GM18867 (cell line): ENCODE data around the gene CPXM2.

Experiments
- ATAC-seq: cut with Tn5 transposase; IDR thresholded peaks from one replicate; pipeline ENCODE4 v1.9.1; 2021; ENCODE audit warnings: mild to moderate bottlenecking, moderate library complexity; ENCODE audit not compliant: unreplicated experiment

CPXM2 gene

DNA sequence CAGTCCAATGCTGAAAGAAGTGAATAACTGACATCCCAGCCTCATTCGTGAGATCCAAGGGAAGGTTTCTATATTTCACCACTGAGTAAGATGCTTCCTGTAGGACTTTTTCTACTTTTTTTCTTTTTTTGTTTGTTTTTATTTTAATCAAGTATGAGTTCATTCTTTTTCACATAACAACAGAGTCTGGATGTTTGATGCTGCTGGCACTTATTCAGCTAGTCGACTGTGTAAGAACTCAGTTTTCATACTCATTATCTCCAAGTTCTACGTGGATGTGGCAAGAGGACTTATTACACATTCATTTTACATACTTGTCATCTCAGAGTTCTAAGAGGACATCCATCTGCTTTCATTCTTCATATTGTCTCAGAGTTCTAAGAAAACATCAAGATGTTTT is 86.9 kb downstream of the CPXM2 start:
- ATAC-seq: no peak

DNA sequence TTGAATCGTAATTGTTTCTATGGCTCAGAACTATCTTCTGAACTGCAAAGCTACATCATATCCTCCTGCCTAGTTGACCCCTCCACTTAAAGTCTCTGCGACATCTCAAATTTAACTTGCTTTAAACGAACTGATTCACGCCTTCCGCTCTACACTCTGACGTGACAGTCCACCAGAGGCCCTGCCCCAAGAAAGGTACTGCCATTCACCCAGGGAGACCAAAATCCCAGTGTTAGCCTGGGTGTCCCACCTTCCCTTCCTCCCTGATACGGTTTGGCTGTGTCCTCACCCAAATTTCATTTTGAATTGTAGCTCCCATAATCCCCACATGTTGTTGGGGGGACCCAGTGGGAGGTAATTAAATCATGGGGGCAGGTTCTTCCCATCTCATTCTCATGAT is 90.8 kb downstream of the CPXM2 start:
- ATAC-seq: no peak

DNA sequence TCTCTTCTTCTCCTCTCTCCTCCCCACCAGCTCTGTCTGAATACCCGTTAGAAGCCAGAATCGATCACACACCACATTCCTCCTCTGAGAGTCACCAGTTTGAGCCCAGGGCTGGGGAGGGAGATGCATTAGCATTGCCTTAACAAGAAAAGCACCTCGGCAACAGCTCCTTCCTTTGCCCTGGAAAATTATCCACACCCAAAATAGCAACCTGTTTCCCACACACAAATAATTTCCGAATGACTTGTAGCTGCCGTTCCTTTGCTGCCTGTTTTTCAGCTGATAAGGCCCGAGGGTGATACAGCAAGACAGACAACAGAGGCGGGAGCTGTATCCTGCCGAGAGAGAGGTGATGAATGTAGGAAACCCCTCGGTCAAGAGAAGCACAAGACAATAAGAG is 91.3 kb downstream of the CPXM2 start:
- no peak for ATAC-seq

DNA sequence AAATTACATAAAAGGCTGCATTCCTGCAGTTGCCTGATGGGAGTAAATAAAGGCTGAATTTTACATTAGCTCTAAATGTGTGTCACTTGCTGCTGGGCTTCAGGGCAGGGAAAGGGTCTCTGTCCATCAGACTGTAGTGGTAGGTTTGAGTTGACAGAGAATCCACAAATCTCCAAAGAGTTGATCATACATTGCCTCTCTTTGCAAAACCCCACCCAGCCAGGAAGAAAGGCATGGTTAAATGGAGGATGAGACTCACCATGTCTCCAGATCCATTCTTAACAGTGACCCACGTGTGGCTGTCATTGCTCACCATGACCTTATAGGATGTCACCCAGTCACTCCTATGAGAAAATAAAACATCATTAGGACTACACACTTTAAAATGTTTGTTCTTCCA is 92.8 kb downstream of the CPXM2 start:
- no peak for ATAC-seq

DNA sequence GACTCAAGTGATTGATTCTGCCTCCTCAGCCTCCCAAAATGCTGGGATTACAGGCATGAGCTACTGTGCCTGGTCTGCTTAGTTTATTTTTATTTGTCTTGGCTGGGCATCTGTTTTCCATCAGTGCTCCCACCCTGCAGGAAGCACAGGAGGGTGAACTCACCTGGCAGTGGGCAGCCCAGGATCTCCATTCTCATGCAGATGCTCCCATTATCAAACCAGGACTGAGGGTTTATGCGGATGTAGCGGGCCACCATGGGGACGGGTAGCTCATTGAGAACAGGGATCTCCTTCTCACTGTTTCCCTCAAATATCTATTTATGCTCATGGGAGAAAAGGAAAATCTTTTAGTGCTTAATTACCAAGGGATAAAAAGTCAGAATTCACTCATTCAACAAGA is 93.8 kb downstream of the CPXM2 start:
- no peak for ATAC-seq

DNA sequence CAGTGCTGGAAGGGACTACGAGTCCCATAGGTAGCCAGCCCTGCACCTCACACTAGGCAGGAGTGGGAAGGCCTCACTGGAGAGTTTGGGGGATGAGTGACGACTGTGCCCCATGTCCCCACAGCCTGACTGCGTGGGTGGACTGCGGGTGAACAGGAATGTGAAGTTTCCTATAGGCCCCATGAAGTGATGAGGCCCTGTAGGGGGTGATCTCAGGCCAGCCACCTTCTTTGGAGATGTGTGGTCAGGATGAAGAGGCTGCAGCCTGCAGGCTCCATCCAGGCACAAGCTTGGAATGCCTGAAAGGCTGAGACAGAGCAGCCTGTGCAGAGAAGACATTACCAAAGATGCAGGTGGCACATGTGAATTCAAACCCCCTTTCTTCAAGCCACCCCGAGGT is 94.9 kb downstream of the CPXM2 start:
- no peak for ATAC-seq

DNA sequence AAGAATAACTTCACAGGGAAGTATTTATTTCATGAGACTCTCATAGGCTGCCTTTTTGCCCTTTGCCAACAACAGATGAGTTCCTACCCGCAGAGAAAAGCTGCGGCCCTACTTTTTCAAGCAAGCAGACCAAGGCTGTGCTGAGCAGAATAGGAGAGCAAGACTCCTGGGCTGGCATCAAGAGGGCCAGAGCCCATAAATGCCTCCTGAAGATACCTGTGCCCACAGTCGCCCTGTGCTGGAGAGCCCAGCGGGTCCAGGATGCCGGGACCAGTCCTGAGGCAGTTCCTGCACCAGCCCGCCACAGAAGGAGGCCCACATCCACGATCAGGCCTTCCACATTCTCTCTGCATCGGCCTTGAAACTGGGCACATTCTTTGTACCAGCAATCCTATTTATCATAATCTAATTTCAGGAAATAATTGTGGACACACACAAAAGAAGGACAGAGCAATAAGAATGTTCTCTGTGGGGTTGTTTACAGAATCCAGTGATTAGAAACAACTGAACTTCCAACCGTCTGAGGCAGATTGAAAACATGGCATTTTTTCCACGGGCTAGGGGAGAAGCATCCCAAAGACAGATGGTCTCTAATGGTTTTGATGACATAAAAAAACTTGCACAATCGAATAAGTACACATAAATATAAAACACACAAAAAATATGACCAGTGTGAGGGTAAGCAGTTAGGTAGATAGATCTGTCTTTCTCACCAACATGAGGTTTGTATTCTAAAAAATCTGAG is 95.6 kb downstream of the CPXM2 start:
- no peak for ATAC-seq

DNA sequence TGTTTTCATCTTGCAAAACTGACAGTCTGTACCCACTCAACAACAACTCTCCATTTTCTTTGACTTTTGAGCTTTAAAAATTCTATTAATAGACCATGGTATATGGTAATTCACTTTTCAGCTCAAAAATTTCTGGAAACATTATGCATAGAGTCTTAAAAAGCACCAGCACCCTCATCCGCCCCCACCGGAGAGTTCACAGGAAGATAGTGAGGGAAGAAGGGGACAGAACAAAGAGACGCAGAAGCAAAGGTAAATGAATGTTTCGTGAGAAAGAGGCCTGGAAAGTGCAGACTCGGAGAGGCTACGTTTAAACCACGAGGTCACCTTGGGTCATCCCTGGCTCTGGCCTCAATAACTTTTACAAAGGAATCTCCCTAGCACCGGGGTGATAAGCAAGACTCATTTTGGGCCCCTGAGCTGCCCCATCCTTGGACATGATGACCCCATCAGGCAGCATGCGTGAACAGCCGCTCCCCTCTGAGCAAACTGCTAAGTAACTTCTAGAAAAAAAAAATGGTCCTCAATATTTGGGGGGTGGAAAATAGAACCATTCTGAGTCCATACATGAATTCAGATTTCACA is 96.3 kb downstream of the CPXM2 start:
- ATAC-seq: no peak

DNA sequence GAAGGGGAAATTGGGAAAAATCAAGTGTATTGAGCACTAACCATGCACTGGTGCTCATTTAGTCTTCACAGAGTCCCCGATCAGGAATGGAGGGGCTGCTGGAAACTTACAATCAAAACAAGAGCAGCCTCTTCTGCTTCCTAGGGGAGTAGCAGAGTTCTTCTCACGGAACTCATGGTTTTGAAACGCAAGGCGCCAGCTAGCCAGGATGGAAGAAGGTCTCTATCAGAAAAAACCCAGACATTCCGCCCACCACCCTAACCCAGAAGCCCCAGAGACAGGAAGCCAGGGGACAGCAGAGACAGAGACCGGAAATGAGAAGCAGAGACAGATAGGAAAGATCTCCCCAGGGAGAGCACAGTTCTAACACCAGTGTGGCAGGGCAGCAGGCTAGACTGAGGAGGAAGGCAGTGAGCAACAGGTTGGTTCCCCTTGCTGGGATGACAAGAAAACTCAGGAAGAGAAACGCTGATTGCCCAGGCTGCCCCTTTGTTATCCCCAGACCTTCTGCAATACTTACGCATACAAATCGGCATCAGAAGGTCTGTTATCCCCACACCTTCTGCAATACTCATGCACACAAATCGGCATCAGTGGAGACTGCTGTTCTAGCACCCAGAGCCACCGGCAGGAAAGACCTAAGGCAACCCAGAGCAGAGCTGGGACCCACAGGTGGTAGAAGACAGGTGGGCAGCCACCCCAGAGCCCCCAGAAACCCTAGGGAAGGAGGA is 99.2 kb downstream of the CPXM2 start:
- ATAC-seq: no peak

DNA sequence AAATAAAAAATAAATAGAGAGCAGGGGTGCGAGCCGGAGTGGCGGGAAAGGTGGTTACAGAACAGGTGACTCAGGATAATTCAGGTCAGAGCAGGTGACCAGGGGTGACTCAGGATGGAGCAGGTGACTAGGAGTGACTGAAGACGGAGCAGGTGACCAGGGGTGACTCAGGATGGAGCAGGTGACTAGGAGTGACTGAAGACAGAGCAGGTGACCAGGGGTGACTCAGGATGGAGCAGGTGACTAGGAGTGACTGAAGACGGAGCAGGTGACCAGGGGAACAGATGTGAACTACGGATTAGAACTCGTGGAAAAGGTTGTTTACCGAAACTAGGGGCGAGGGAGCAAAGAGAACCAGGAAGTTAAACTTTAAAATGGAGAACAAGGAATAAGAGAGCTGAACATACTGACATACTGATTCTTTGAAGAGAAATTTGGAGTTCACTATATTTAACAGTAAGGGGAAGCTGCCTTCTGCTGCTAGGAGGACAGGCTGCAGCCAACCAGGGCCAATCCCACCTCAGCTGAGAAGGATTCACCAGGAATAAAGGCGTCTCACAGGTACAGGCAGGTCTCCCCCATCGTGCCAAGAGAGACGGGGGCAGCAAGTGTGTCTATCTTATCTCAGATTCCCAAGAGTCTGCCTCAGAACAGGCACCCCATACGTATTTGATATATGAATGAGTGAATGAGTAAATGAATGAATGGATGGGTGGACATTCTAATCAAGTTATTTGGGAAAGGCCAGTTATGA is 101.3 kb downstream of the CPXM2 start:
- ATAC-seq: no peak

DNA sequence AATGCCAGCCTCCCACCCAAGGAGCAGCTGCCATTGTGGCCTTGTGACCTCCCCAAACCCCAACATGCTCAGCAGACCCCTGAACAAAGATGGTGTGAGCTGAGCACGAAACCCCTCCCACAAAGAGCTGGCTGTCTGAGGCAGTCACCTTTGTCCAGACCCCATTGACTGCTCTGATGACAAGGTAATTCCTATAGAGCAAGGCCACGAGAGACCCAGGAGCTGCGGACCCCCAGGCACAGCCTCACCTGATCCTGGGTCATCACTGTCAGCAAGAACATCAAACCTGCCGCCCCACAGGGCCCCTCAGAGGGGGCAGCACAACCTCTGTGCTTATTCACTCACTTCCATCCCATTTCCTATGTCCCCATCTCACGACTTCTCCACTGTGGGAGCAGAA is 102.6 kb downstream of the CPXM2 start:
- no peak for ATAC-seq

DNA sequence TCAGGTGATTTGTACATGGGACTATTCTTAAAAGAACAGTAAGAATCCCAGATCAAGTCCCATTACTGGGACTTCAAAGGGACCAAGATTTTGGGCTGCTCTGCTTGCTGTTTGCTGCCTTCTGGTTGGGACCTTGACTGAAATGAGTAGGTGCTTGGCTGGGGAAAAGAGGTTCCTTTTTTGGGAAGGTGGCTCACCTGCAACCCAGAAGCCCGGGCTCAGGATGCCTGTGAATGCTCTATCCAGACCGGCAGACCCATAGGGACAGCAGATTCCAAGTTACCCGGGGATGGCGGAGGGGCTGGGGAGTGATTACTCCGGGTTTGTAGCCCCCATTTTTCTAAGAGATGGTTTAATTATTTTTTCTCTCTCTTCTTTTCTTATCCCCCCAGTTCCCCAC is 104.0 kb downstream of the CPXM2 start:
- no peak for ATAC-seq

DNA sequence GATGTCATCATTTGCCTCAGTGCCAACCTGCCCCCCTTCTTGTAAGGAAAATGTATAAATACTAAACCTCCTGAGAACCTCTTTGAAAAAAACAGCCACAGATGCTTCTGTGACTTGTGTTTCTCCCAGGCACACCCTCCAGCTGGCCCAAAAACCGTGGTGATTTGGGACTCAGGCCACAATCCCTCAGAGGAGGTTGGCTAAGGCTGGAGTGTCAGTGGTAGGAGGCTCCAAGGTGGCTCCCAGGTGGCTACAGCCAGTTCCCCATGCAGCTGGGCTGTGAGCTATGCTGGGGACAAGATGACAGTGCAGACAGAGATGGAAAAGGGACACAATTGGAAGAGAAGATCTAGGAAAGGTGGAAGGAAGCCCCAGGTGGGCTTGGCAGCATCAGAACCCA is 104.7 kb downstream of the CPXM2 start:
- no peak for ATAC-seq

DNA sequence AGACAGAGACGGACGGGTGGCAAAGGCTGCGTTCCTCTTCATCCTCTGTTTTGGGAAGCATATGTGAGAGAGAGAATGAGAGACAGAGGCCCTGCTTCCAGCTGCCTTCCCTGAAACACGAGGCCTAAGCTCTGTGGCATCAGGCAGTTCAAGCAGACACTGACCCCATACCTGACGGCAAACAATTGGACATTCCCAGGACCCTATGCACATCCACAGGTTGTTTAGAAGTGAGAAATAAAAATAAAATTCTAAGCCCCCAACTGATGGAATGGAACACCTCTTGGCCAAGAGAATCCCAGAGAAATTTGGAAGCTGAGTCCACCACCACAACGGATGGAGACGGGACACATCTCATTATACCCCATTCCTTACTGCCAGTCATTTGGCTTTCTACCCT is 105.3 kb downstream of the CPXM2 start:
- ATAC-seq: no peak

DNA sequence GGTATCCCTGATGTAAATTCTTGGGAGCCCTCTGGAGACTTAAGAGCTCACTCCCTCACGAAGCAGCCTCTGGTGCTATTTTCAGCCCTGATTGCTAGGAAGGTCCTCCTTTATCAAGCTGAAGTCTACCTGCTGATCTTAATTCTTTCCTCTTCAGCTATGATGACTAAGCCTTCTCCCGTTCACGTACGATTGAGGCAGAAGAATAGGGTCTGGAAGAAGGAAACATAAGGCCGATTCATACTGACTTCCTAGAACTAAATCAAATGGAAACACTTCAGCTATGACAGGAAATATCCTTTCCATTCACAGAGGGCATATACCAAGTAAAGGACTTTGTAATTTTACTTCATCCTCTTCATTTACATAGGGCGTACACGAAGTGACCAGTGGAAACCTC is 107.0 kb downstream of the CPXM2 start:
- ATAC-seq: no peak

DNA sequence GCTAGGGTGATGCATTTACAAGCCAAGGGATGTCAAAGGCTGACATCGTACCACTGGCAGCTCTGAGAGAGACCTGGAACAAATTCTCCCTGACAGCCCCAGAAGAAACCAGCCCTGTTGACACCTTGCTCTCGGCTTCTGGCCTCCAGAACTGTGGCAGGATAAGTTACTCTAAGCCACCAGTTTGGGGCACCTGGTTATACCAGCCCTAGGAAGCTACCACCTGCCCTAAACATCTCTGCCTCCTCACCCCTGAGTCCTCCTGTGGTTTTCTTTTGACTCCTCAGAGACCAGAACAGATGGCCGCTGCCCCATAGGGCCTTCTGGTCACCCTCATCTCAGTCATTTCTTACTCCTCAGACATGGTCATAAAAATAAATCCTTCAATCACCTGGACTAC is 107.4 kb downstream of the CPXM2 start:
- no peak for ATAC-seq

DNA sequence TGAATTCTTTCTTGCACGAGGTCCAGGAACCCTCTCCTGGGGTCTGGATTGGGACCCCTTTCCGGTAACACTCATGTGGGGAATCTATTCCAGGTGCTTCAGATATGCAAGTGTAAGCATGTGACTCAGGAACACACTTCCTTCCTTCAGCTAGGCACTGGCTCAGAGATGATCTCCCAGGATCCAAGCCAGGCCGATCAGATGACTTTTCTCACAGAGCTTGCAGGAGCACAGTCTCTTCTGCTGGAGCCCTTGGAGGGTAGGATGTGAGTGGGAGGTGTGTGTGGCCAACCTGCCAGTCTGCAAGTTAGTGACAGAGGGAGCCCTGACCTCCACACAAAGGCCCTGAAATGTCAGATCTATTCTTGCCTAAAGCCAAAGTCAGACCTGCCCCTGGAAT is 108.3 kb downstream of the CPXM2 start:
- ATAC-seq: no peak

DNA sequence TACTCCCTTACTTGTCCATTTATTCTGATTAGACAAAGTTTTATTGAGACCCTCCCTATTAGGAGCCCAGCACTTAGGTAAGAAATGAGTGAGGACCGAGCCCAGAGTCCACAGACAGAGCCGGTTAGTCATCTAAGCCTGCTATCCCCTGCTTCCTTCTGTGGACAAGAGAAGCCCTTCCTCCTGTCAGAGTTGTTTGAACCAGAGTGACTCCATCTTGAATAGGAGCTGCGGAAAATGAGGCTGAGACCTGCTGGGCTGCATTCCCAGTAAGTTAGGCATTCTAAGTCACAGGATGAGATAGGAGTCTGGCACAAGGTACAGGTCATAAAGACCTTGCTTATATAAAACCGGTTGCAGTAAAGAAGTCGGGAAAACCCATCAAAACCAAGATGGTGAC is 109.1 kb downstream of the CPXM2 start:
- ATAC-seq: no peak

DNA sequence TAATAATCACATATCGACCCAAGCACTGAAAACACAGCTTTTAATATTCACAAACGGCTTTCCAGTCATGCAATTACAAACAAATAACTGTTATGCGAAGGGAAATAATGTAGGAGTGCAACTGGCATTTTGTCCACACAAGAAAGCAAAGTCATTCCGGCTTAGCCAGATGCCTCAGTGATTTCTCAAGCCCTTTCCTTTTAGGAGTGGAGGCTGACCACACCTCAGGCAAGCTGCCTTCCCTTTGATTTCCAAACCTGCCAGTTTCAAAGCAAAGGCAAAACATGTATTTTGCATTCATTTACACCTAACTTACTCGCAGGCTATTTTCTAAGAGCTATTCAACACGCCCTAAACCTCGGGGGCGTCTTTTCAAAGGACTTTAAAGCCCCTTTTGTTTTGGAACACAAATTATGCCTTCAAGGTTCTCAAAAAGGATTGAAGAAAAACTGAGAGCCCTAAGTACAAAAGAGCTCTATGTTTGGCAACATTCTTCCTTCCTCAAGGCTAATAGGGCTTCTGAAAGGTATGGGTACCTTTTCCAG is 109.6 kb downstream of the CPXM2 start:
- no peak for ATAC-seq

DNA sequence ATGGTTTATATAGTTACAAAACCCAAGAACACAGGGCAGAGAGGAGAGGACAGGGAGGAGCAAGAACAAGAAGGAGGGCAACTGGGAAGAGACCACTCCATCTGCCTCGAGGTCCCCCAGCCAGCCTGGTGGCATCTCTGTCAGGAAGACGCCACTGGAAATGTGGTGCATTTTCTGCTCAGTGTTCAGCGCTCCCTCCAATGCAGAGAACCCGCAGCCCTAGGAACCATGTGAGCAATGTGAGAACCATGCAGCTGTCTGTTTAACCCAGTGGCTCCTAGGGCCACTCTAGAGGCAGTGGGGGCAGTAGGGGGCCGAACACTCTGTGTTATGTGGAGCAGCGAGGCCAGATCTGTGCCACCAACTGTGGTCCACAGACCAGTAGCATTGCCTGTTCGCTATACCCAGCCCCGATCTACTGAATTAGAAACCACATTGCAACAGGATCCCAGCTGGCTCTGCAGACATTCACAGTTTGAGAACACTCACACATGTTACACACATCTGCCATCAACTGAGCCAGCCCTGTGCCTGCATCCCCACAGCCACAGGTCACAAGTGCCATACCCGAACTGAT is 110.2 kb downstream of the CPXM2 start:
- ATAC-seq: no peak
